ENCODE results near the gene TMEM175. TPM values are rescaled to one million over a fixed set of nuclear protein-coding genes. Genes with fewer than 3 reads are reported as not detected.

The TMEM175 gene
- total RNA-seq, 1 donor from 2014 or later = 42.4 TPM

- Histone ChIP-seq H3K27me3 (no peaks in the 10 kb centered on the region), H3K4me3 (no peak overlapping the region), H3K4me1 (no peaks in the 10 kb centered on the region), H3K9me3 (no peaks in the 10 kb centered on the region), H3K27ac (no peak overlapping the region), H3K36me3 (peaks cover 34% of the 10 kb centered on the region)
- DNase-seq (no peak), ATAC-seq (no peak)
- TF ChIP-seq, protein P1, sequence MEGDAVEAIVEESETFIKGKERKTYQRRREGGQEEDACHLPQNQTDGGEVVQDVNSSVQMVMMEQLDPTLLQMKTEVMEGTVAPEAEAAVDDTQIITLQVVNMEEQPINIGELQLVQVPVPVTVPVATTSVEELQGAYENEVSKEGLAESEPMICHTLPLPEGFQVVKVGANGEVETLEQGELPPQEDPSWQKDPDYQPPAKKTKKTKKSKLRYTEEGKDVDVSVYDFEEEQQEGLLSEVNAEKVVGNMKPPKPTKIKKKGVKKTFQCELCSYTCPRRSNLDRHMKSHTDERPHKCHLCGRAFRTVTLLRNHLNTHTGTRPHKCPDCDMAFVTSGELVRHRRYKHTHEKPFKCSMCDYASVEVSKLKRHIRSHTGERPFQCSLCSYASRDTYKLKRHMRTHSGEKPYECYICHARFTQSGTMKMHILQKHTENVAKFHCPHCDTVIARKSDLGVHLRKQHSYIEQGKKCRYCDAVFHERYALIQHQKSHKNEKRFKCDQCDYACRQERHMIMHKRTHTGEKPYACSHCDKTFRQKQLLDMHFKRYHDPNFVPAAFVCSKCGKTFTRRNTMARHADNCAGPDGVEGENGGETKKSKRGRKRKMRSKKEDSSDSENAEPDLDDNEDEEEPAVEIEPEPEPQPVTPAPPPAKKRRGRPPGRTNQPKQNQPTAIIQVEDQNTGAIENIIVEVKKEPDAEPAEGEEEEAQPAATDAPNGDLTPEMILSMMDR (IDR thresholded peaks at IDR 0.05) = no peak
- intact Hi-C loops (cut with DNase I) = no loop called here
These were observed 30.3 kb downstream of the TMEM175 start for GRCh38 chr4:962231-963208.

DNA sequence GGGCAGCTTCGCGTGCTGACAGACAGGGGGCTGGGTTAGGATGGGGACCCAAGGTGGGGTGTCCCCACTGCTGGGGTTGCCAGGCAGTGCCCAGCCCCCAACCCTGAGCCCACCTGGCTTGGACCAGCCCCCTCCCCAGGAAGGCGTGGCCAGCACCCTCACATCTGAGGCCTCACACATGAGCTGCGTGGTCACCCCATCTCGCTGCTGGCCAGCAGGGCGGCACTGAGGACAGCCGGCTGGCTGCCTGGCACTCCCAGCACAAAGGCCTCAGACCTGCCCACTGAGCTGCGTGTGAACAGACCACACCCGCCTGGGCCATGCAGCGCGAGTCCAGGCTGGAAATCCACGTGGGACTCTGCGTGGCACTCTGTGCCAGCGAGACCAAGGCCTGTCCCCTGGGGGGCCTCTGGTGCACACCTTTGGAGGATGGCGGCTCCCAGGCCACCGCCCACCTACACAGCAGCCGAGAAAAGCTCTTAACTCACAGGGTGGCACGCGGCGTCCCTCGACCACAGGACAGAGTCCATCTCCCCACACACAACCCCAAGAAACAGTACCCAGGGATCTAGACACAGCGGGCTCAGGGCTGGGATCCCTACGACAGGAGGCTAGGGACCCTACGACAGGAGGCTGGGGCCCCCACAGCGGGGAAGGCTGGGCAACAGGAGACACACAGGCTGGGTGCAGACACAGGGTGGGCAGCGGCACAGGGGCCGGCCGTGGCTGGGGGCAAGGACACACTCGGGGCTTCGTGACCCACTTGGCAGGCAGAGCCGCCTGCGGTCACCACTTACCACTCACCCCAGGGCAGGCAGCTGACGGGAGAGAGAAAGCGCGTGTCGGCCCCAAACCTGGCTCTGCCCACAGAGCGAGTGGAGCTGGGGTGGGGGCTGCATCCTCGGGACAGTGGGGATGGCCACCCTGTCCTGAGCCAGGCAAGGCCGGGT is 31.3 kb downstream of the TMEM175 start:
- Histone ChIP-seq H3K27ac (no peak overlapping the region), H3K27me3 (no peaks in the 10 kb centered on the region), H3K4me3 (no peak overlapping the region), H3K36me3 (peaks cover 34% of the 10 kb centered on the region), H3K9me3 (no peaks in the 10 kb centered on the region), H3K4me1 (no peaks in the 10 kb centered on the region)
- ATAC-seq (no peak), DNase-seq (no peak)
- intact Hi-C loops (cut with DNase I) = no loop called here
- TF ChIP-seq, protein P1 (IDR thresholded peaks at IDR 0.05) = no peak

DNA sequence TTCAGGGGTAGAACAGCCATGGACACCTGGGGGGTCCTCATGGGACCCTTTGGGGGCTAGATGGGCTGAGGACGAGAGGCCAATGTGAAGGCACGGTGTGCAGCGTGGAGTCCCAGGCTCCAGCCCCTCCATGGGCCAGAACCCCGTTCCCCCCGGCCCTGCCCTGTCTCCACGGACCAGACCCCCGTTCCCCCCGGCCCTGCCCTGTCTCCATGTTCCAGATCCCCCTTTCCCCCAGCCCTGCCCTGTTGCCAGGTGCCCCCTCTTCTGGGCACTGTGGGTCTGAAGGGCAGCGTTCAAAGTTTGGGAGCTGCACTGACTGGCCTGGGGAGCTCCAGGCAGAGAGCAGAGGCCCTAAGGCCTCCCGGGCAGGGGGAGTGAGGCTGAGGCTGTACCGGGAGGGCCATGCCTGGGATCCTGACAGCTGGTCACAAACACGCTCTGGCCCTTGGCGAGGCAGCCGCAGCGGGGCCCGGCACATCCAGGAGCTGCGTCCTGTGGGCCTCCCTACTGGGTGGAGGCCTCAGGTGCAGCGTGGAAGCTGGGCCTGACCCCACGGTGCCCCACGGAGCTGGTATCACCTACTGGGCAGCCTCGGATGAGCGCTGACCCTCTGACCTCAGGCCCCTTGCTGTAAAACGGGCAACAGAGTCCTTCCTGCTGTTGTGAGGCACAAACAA is 32.2 kb downstream of the TMEM175 start:
- intact Hi-C loops (cut with DNase I) = no loop called here
- TF ChIP-seq, protein P1 (IDR thresholded peaks at IDR 0.05) = no peak
- no peaks in the 10 kb centered on the region for H3K9me3 ChIP-seq
- DNase-seq = no peak
- no peak for ATAC-seq
- H3K27ac ChIP-seq = no peak overlapping the region
- H3K4me3 ChIP-seq = no peak overlapping the region
- H3K27me3 ChIP-seq = no peaks in the 10 kb centered on the region
- H3K36me3 ChIP-seq = peaks cover 34% of the 10 kb centered on the region
- H3K4me1 ChIP-seq = no peaks in the 10 kb centered on the region

- no peaks in the 10 kb centered on the region for H3K9me3 ChIP-seq
- no peak for DNase-seq
- no peak for ATAC-seq
- H3K4me3 ChIP-seq = no peak overlapping the region
- H3K27ac ChIP-seq = no peak overlapping the region
- peaks cover 34% of the 10 kb centered on the region for H3K36me3 ChIP-seq
- no peaks in the 10 kb centered on the region for H3K4me1 ChIP-seq
- no peaks in the 10 kb centered on the region for H3K27me3 ChIP-seq
- TF ChIP-seq, protein P1 (IDR thresholded peaks at IDR 0.05) = no peak
- intact Hi-C loops (cut with DNase I) = no loop called here
These were observed 32.9 kb downstream of the TMEM175 start for GRCh38 chr4:965048-965765.

DNA sequence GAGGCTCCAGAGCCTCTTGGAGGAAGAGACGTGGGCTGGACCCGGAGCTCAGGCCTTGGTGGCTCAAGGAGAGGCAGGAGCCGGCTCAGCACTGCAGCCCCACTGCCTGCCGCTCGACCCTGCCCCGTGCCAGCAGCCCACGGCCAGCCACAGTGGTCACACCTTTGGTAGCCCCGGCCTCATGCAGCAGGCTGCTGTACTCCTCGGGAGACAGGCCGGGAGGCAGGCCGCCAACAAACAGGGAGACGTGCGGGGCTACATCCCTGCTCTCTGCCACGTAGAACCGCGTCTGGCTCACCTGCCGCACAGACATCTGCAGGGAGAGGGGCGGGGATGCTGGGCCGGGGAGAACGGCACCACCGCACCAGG is 33.5 kb downstream of the TMEM175 start:
- Histone ChIP-seq H3K4me3 (no peak overlapping the region), H3K27me3 (no peaks in the 10 kb centered on the region), H3K9me3 (no peaks in the 10 kb centered on the region), H3K4me1 (no peaks in the 10 kb centered on the region), H3K36me3 (peaks cover 34% of the 10 kb centered on the region), H3K27ac (no peak overlapping the region)
- TF ChIP-seq, protein P1 (IDR thresholded peaks at IDR 0.05) = no peak
- ATAC-seq = no peak
- intact Hi-C loops (cut with DNase I) = no loop called here
- DNase-seq = no peak

Data from upper lobe of right lung (tissue), 1 donor.